ENCODE measurements around the gene FOXN1. TPM values are rescaled to one million over a fixed set of nuclear protein-coding genes. Genes with fewer than 3 reads are reported as not detected.

The FOXN1 gene
- total and polyA plus RNA-seq, 2 of the 13 experiments (the other 11 are each of a cell fraction or from before 2014, with no cell fraction given), result 0.01 TPM; not detected in 1

DNA sequence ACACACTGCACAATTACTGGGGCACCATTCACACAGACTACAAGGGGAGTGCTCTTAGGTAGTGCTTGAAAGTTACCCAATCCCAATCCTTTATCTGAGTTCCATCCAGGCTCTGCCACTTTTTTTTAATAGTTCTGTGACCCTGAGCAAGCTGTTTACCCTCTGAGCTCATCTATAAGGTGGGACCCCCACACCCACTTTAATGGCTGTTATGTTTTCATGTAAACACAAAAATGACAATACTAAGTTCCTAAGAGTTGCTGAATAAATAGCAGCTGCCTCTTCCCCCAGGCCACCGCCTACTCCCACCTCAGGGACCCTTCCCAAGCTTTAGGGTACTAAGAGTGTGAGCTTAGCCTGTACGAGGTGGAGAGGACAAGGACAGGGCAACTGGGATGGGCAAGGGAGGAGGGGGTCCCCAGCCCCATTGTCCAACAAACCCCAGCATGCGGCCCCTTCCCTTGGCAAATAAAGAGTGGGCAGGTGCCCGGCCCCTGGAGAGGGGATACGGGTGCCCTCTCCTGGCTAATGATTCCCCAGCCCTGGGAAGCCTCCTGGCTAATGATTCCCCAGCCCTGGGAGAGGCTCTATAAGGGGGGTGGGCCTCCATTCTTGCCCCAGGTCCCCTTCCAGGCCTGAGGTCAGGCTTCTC lies 18.1 kb upstream of the FOXN1 start (continued):
- peak; percentile 76; the same call in 1 of the 2 replicates for TF ChIP-seq ZBTB7A (CRISPR knock-in tag; IDR thresholded peaks at IDR 0.05)

DNA sequence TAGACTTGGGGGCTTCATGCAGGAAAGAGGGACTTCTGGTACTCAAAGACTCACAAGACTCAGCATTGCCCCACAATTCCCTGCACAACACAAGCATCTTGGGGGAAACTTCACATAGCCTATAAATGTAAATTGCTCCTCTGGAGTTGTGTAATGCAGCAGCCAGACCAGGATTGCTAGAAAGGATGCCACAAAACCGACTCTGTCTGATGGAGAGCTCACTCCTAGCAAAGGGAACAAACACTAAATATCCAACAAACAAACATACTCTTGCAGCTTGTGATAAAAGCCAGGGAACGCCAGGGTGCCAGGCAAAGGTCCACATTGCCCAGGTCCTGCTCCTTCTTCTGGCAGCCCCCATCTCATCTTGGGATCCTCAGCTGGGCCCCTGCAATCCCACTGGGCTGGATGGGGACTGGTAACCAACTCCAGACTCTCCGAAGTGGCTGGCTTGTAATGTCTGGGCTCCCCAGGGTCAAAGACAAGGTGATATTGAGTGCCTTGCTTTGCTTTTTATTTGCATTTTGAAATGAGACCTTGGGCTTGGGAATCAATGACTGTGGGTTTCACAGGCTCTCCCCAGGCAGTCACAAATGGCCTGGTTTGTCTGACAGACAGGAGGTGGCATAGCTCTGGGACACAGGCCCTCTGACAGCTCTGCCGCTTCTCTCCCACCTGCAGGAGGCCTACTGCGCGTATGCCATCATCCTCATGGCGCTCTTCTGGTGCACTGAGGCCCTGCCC lies 17.4 kb upstream of the FOXN1 start:
- Histone ChIP-seq H3K9ac (ENCODE audit: insufficient read depth, low read depth, low read length) (no peak overlapping the region), H3K27me3 (ENCODE audit: control insufficient read depth in 1 of 2, insufficient read depth in 2 of 2, low read length in 2 of 2) (peaks cover 0 to 6% of the 10 kb centered on the region in 2 experiments; a peak in 1 of 5 replicates), H3K4me1 (ENCODE audit: insufficient read depth, low read length) (peaks cover 61% of the 10 kb centered on the region), H3K4me3 (replicated peaks in 1 of 3; ENCODE audit: insufficient read depth in 1 of 3, low read depth in 2 of 3, low read length in 3 of 3) (peak overlapping the region in 1 of 3 experiments; percentile 26; a peak in 1 of 6 replicates), H4K20me1 (ENCODE audit: insufficient read depth, low read length) (no peaks in the 10 kb centered on the region; the same call in 1 of the 2 replicates), H3K36me3 (replicated peaks in 1 of 2; ENCODE audit: control insufficient read depth in 1 of 2, insufficient read depth in 2 of 2, low read length in 2 of 2) (no peaks in the 10 kb centered on the region), H3K79me2 (ENCODE audit: insufficient read depth, low read length) (no peaks in the 10 kb centered on the region), H2AFZ (ENCODE audit: low read length) (no peak overlapping the region), H3K27ac (ENCODE audit: extremely low read length, insufficient read depth, low read length) (no peak overlapping the region), H3K4me2 (ENCODE audit: low read depth, low read length) (peak overlapping the region; percentile 60), H3K9me3 (ENCODE audit: low read length) (no peaks in the 10 kb centered on the region)
- FAIRE-seq (peak; percentile 71), ATAC-seq (peak; percentile 71), DNase-seq (ENCODE audit: low spot score) (peak; percentile 43)
- CTCF ChIA-PET (ENCODE audit: low intra/inter-chr PET ratio, low total read pairs), result interaction anchor here (1.2 kb wide), 1 partner anchor 53 kb away, joined by 3 read pairs; no protein-coding TSS in a partner anchor
- POLR2A ChIA-PET, result interaction anchor here (1.2 to 1.7 kb wide), 2 partner anchors 84 to 142 kb away, joined by 4 read pairs; no protein-coding TSS in a partner anchor
- BruUV-seq (replicated peaks), result no TSS peak
- intact Hi-C loops (cut with micrococcal nuclease; ENCODE audit: unreplicated experiment), result no loop called here
- in situ Hi-C loops (cut with HindIII; ENCODE audit: extremely low pct_ligation_motif_present, low pct_unique_long_range_greater_than_20kb), result no loop called here
- 26% methylated on average over 7 of the region's 7 CpGs for WGBS (ENCODE audit: low lambda C conversion rate)
- no peak for TF ChIP-seq RFXAP (CRISPR knock-in tag; IDR thresholded peaks at IDR 0.05; ENCODE audit: borderline replicate concordance)
- no peak for TF ChIP-seq ZBTB4 (CRISPR knock-in tag; IDR thresholded peaks at IDR 0.05; ENCODE audit: borderline replicate concordance)
- TF ChIP-seq ADNP (CRISPR knock-in tag; IDR thresholded peaks at IDR 0.05), result no peak
- TF ChIP-seq ZSCAN31 (CRISPR knock-in tag; IDR thresholded peaks at IDR 0.05; ENCODE audit: low read depth), result no peak
- TF ChIP-seq HNF1A (IDR thresholded peaks at IDR 0.05; ENCODE audit: low read depth), result peak; percentile 28; the same call in 1 of the 2 replicates
- TF ChIP-seq HNF1A (CRISPR knock-in tag; IDR thresholded peaks at IDR 0.05; ENCODE audit: borderline replicate concordance), result no peak
- no peak for TF ChIP-seq ZNF576 (CRISPR knock-in tag; IDR thresholded peaks at IDR 0.05)
- TF ChIP-seq NFKB2 (CRISPR knock-in tag; IDR thresholded peaks at IDR 0.05; ENCODE audit: borderline replicate concordance), result no peak
- no peak for TF ChIP-seq ELF3 (CRISPR knock-in tag; IDR thresholded peaks at IDR 0.05)
- no peak for TF ChIP-seq ZNF552 (CRISPR knock-in tag; IDR thresholded peaks at IDR 0.05; ENCODE audit: borderline replicate concordance)

Measured in HepG2 (cell line).